Measurements from ENCODE around the gene PHACTR1.

PHACTR1 gene

GRCh38 chr6:13172291-13172690 lies 455.7 kb downstream of the PHACTR1 start:
- DNase-seq, result no peak

- no peak for DNase-seq
Observed at GRCh38 chr6:13175087-13175486, 458.5 kb downstream of the PHACTR1 start.

- no peak for DNase-seq
Observed at GRCh38 chr6:13175759-13176158, 459.2 kb downstream of the PHACTR1 start.

GRCh38 chr6:13177664-13178063 lies 461.1 kb downstream of the PHACTR1 start:
- no peak for DNase-seq

GRCh38 chr6:13178107-13178506 lies 461.5 kb downstream of the PHACTR1 start:
- DNase-seq, result no peak

GRCh38 chr6:13180538-13180937 lies 464.0 kb downstream of the PHACTR1 start:
- no peak for DNase-seq

- no peak for DNase-seq
Observed at GRCh38 chr6:13181393-13181792, 464.8 kb downstream of the PHACTR1 start.

GRCh38 chr6:13183415-13184088 lies 467.0 kb downstream of the PHACTR1 start:
- no peak for DNase-seq

- DNase-seq, result no peak
Observed at GRCh38 chr6:13184089-13184468, 467.5 kb downstream of the PHACTR1 start.

GRCh38 chr6:13184547-13184946 lies 468.0 kb downstream of the PHACTR1 start:
- no peak for DNase-seq

GRCh38 chr6:13186861-13187260 lies 470.3 kb downstream of the PHACTR1 start:
- no peak for DNase-seq

GRCh38 chr6:13187692-13188091 lies 471.1 kb downstream of the PHACTR1 start:
- no peak for DNase-seq

- DNase-seq, result no peak
Observed at GRCh38 chr6:13188306-13188705, 471.7 kb downstream of the PHACTR1 start.

- DNase-seq, result no peak
Observed at GRCh38 chr6:13189710-13190109, 473.1 kb downstream of the PHACTR1 start.

GRCh38 chr6:13190376-13190775 lies 473.8 kb downstream of the PHACTR1 start:
- no peak for DNase-seq

- DNase-seq, result no peak
Observed at GRCh38 chr6:13191461-13191860, 474.9 kb downstream of the PHACTR1 start.

- no peak for DNase-seq
Observed at GRCh38 chr6:13194852-13195251, 478.3 kb downstream of the PHACTR1 start.

GRCh38 chr6:13195803-13196202 lies 479.2 kb downstream of the PHACTR1 start:
- no peak for DNase-seq

- DNase-seq, result no peak
Observed at GRCh38 chr6:13198168-13198567, 481.6 kb downstream of the PHACTR1 start.

GRCh38 chr6:13201336-13201735 lies 484.8 kb downstream of the PHACTR1 start:
- no peak for DNase-seq

GRCh38 chr6:13203145-13203544 lies 486.6 kb downstream of the PHACTR1 start:
- no peak for DNase-seq

GRCh38 chr6:13205106-13205505 lies 488.5 kb downstream of the PHACTR1 start:
- DNase-seq, result no peak

- no peak for DNase-seq
Observed at GRCh38 chr6:13212096-13212495, 495.5 kb downstream of the PHACTR1 start.

GRCh38 chr6:13212538-13212937 lies 496.0 kb downstream of the PHACTR1 start:
- DNase-seq, result no peak

GRCh38 chr6:13215390-13215789 lies 498.8 kb downstream of the PHACTR1 start:
- DNase-seq, result no peak

Measured in activated naive CD4-positive, alpha-beta T cell (primary cell).